ENCODE data around the gene PRKCH.

Gene PRKCH

GRCh38 chr14:61536661-61537562, 215.5 kb downstream of the PRKCH start:
- no peak for DNase-seq

- no peak for DNase-seq
These were observed 216.4 kb downstream of the PRKCH start for GRCh38 chr14:61537563-61538463.

- DNase-seq: no peak
These were observed 217.2 kb downstream of the PRKCH start for GRCh38 chr14:61538464-61539022.

GRCh38 chr14:61539631-61540030, 218.3 kb downstream of the PRKCH start:
- DNase-seq: no peak

GRCh38 chr14:61540931-61541330, 219.6 kb downstream of the PRKCH start:
- DNase-seq: no peak

- no peak for DNase-seq
These were observed 221.7 kb downstream of the PRKCH start for GRCh38 chr14:61542848-61543790.

GRCh38 chr14:61543946-61544345, 222.6 kb downstream of the PRKCH start:
- DNase-seq: no peak

- DNase-seq: no peak
These were observed 223.3 kb downstream of the PRKCH start for GRCh38 chr14:61544448-61545330.

- no peak for DNase-seq
These were observed 224.5 kb downstream of the PRKCH start for GRCh38 chr14:61545726-61546455.

GRCh38 chr14:61547186-61548069, 226.0 kb downstream of the PRKCH start:
- DNase-seq: no peak

- DNase-seq: no peak
These were observed 228.0 kb downstream of the PRKCH start for GRCh38 chr14:61549425-61549824.

- no peak for DNase-seq
These were observed 230.0 kb downstream of the PRKCH start for GRCh38 chr14:61551384-61551783.

- DNase-seq: no peak
These were observed 230.9 kb downstream of the PRKCH start for GRCh38 chr14:61552241-61552640.

GRCh38 chr14:61553730-61554641, 232.6 kb downstream of the PRKCH start:
- DNase-seq: no peak

- no peak for DNase-seq
These were observed 233.9 kb downstream of the PRKCH start for GRCh38 chr14:61555056-61555838.

- DNase-seq: no peak
These were observed 235.1 kb downstream of the PRKCH start for GRCh38 chr14:61556455-61556854.

- no peak for DNase-seq
These were observed 235.9 kb downstream of the PRKCH start for GRCh38 chr14:61557262-61557661.

Data from activated CD4-positive, CD25-positive, alpha-beta regulatory T cell (primary cell).